GM19043 (cell line): ENCODE measurements around the gene IL1A.

ENCODE experiments used
- ATAC-seq: cut with Tn5 transposase; IDR thresholded peaks from one replicate; pipeline ENCODE4 v1.9.1; 2021; ENCODE audit warnings: low read depth; ENCODE audit not compliant: unreplicated experiment

The IL1A gene

DNA sequence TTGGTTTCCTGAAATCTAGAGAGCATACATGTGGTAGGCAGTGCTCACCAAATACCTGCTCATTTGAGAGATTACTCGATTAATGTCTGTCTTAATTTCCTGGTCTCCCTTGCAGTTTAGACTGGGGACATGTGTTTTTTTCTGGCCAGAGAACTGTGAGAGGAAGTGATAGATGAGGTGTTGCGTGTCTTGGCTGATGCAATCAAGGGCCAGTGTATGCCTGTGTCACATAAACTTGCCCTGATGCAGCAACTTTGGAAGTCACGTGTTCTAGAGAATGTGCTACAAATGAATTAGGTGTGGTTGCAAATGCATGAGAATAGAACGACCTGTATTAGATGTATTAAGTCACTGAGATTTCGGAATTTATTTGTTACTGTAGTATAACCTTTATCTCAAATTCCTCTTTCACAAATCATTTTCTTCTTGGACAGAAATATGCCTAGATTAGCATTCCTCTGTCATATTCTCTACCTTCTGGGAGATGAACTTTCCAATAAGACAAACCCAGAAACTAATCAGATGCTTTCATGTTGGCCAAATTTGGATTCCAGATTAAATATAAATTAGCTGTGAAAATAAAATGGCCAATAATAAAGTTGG, 9.9 kb upstream of the IL1A start:
- ATAC-seq = peak; percentile 68

DNA sequence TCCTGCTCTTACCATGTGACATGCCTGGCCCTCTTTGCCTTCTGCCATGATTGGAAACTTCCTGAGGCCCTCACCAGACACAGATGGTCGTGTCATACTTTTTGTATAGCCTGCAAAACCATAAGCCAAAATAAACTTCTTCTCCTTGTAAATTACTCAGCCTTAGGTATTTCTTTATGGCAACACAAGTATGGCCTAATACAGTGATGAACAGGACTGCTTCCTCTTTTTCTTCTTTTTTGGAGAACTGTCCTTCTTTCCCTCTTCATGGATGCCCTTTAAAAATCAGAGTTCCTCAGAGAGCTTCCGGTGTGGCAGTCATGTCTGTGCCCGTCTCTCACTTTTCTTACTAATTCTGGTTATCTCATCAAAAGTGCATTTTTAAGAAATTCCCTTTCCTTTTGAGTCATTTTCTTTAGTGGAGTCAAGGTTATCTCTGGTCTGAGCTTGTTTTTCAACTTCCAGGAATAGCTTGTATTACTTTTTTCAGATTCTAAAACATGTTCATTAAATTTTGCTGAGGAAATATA, 9.2 kb upstream of the IL1A start:
- ATAC-seq = no peak

DNA sequence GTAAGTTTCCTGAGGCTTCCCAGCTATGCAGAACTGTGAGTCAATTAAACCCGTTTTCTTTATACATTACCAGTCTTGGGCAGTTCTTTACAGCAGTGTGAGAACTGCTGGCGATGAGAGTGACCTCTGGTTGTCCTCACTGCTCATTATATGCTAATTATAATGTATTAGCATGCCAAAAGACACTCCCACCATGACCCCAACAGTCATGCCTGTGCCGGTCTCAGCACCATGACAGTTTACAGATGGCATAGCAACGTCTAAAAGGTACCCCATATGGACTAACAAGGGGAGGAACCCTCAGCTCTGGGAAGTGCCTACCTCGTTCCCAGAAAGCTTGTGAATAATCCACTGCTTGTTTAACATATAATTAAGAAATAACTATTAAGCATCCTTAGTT, 8.1 kb upstream of the IL1A start:
- no peak for ATAC-seq

DNA sequence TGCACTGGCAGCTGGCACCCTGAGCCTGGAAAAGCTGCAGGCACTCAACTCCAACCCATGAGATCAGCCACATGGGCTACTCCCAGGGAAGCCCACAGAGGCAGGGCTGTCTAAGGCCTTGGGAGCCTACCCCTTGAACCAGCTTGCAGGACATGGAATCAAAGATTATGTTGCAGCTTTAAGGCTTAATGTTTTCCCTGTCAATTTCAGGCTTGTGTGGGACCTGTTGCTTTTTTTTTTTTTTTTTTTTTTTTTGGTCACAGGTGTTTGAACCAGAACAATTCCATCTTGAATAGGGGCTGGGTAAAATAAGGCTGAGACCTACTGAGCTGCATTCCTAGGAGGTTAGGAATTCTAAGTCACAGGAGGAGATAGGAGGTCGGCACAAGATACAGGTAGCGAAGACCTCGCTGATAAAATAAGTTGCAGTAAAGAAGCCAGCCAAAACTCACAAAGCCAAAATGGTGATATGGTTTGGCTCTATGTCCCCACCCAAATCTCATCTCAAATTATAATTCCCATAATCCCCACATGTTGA, 7.5 kb upstream of the IL1A start:
- ATAC-seq = no peak

DNA sequence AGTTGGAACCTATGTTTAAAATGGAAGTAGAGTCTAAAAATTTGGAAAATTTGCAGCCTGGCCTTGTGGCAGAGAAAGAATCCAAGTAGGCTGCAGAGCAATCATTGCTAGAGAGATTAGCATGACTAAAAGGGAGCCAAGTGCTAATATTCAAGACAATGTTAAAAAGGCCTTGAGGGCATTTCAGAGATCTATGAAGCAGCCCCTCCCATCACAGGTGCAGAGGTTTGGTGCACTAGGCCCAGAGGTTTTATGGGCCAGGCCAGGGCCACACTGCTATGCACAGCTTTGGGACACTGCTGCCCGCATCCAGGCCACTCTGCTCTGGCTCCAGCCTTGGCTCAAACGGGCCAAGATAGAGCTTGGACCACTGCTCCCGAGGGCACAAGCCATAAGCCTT, 6.7 kb upstream of the IL1A start:
- ATAC-seq = no peak

DNA sequence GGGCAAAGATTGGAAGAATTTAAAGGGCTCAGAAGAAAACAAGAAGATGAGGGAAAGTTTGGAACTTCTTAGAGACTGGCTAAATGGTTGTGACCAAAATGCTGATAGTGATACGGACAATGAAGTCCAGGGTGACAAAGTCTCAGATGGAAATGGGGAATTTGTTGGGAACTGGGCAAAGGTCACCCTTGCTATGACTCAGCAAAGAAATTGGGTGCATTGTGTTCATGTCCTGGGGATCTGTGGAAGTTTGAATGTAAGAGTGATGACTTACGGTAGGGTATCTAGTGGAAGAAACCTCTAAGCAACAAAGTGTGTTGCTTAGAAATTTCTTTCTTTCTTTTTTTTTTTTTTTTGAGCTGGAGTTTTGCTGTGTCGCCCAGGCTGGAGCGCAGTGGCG, 6.0 kb upstream of the IL1A start:
- ATAC-seq = no peak

DNA sequence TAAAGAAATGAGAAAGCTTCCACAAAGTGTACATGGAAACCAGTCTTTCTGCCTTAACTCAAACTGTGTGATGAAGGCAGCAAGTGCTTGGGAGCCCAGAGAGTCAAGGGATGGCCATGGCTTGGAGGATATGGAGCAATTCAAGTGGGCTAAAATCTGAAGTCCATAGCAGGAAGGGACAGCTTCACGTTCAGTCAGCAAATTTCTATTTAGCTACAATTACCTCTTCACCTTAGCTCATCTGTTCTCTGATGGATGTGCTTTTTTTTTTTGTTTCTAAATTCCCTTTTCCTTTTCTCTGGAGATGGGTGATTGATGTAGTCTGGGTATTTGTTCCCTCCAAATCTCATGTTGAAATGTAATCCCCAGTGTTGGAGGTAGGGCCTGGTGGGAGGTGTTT, 4.9 kb upstream of the IL1A start:
- ATAC-seq = no peak

DNA sequence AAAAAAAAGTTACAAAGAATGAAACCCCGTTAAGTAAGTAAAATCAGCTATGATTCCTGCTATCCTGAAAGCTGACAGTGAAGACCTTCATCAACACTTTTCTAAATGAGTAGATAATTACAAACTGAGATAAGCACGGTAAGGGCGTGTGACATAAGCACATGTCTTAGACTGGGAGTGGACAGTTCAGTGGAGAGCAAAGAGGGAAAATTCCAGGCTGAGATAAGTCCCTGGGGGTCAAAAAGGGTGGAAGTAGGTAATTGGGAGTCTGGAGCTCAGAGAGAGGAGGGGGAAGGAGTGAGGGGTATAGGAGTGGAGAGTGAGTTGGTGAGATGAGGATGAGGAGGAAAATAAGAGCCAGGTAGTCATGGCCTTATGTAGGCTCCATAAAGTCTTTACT, 4.4 kb upstream of the IL1A start:
- no peak for ATAC-seq

DNA sequence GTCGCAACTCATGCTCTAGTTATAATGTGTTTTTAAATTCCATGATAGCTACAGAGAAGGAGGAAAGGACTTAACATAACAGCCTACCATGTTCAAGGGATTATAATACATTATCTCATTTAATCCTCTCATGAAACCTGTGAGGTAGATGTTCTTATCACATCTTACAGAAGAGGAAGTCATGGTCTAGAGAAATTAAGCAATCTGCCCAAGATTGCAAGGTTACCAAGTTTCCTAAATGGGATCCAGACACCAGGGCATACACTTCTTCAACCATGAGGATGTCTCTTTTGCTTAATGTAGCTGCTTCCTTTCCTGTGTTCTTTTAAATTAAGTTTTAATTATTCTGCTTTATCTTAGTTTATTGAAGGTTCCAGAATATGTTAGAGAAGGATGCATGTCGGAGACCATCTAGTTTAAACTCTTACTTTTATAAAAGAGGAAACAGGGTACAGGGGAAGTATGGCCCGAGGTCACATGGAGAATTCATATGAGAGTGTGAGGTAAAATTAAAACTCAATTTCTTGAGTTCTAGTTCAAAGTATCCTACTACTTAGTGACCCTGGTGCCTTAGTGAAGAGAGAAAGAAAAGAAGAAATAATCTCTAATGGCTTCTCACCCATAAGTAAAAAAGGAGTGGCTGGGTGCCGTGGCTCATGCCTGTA, 3.6 kb upstream of the IL1A start:
- no peak for ATAC-seq

DNA sequence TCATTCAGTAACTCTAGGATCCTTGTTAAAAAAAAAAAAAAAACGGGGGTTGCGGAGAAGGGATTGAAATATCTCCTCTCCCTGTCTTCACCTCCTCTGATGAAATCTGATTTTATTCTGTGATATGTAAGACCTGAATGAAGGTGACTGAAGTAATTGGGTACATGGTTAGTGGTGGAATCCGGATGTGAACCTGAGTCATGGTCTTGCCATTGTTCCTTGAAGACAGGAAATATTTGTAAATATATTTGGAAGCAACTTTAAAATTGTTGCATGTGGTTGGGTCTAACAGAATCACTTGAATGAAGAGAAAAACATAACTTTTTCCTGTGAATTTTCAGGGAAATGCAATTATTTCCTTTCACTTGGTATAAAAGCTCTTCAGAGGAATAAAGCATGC, 3.0 kb upstream of the IL1A start:
- no peak for ATAC-seq

DNA sequence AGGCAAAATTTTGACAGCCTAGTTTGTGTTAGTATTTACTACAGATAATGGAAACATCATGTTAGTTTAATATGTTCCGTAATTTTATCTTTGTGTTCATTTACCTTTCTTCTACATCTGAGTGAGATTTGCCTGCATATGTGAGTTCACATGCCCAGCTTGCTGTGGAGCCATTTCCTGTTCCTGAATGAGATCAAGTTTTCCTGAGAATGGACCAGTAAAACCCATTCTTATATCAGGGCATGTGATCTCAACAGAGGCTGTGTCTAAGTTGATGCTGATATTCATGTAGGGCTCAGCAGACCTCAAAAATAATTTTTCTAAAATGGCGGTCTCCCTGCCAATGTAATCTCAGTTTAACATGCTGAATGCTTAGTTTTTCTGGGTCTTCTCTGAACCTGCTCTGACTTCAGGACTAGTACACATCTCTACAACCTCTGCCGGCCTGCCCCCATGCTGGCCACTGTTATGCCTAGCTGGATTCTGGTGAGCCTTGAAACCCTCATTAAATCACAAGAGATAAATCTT, 1.0 kb downstream of the IL1A start:
- no peak for ATAC-seq

DNA sequence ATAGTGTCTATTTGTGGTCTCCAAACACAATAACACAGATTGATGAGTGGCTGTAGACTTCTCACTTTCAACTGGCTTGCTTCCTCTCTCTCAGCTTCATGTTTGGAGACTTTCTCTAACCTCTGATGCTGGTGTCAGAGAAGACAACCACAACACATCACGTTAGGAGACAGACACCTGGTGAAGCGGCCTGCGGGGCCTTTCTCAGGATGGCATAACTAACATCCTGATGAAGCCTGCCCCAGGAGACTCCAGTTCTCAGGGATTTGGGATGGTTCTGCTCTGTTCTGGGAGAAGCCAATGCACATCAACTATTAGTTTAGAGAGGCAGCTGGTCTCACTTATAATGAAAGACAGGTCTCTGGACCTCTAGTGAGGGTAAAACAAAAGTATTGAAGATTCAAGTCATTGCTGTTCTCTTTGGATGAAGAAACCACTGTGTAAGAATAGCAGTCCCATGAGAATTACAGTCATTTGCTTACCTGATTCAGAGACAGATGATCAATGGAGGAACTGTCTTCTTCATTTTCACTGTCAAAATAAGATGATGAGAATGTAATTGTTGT, 2.0 kb downstream of the IL1A start:
- ATAC-seq = peak; percentile 86

DNA sequence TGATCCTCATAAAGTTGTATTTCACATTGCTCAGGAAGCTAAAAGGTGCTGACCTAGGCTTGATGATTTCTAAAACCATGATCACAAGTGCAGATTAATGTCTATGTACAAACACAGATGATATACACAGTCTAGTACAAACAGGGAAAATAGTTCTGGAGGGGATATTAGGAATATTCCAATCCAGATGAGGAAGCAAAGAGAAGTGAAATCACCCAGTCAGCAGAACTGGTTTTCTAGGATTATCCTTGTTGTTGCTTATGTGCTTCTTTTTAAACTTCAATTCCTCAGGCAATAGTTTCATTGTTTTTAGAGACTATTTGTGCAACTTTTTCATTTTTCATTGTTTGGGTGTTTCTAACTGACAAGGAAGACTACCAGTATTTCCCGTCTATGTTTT, 4.7 kb downstream of the IL1A start:
- no peak for ATAC-seq

DNA sequence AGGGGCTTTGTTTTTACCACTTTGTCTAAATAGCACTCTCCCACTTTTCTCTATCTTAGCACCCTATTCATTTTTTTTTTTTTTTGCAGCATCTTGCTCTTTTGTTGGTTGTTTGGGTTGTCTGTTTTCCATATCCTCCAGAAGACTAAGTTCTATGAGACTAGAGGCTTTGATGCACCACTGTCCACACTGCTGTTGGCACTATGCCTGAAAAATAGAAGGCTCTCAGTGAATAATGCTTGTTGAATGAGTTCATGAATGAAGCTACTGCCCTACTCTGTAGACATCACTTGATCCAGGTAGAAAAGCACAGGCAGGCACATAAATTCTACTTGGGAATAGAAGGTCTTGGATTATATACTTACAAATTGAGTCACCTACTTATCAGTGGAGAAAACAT, 7.3 kb downstream of the IL1A start:
- ATAC-seq = no peak

DNA sequence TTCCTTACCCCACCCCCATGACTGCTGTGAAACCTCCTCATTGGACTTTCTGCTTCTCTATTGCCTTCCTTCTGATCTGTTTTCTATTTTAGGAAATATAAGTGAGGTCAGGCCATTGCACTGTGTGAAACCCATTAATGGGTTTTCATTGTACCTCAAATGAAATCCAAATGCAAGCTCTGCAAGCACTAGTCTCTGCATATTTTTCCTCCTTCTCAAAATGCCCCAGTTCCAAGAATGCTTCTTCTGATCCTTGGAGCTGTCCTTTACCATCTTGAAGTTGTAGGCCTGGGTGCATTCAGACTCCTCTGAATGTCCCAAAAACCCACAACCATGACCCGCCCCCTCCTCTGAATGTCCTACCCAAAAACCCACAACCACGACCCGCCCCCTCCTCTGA, 8.2 kb downstream of the IL1A start:
- no peak for ATAC-seq

DNA sequence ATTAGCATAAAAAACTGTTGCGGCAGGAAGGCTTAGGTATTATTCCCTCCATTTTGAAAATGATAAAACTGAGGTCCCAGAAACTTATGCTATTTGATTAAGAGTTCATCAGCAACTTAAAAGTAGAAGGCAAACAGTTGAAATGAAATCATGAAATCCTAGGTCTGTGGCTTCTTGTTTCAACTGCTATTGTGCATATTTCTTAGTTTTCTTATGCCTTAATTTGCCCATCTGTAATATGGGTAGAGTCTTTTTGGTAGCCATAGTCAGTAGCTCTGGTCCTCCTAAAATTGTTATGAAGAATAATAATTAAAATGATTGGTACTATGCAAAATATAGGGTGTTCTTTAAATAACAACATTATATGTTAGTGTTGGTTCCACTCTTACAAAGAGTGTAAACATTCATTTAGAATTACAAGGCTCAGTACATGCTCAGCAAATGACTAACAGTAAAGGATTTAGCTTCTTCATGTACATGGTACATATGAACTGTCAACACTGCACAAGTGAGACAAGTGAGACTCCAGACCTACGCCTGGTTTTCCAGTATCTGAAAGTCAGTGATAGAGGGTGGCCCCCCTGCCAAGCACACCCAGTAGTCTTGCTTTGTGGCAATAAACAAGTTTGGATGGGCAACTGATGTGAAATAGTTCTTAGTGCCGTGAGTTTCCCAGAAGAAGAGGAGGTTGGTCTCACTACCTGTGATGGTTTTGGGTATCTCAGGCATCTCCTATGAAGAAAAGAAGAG, 9.6 kb downstream of the IL1A start:
- ATAC-seq = no peak

DNA sequence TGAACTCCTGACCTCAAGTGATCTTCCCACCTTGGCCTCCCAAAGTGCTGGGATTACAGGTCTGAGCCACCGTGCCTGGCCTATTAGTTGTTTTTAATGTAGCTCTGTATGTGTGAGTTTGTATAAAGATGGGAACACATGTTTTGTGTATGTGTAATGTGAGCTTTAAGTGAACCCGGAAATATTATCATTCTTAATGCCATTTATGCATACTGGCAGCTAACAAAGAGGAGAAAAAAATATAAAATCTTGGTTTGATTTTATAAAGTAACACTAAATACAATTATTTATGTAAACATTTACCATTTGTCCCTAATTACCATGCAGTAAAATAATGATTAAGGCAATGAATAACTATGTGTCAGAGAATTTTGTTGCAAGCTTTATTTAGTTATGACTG, 10.7 kb downstream of the IL1A start:
- ATAC-seq = no peak

DNA sequence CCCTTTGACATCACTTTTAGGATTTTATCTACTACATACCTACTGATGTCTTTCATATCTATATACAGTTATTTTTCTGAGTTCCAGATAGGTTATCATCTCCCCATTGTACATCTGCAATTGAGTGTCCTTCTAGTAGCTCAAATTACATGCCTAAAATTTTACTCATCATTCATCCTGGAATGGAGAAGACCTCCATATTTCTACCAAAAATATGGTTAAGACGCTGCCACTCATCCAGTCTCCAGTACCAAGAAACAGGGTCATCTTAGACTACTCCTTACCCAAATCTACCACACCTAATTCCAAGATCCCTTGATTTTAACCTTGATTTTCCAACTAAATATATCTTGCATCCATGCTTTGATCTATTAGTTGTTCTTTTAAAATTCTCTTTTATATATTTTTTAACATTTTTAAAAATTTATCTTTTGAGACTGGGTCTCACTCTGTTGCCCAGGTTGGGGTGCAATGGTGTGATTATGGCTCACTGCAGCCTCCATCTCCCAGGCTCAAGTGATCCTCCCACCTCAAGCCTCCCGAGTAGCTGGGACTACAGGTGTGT, 11.3 kb downstream of the IL1A start:
- ATAC-seq = no peak

DNA sequence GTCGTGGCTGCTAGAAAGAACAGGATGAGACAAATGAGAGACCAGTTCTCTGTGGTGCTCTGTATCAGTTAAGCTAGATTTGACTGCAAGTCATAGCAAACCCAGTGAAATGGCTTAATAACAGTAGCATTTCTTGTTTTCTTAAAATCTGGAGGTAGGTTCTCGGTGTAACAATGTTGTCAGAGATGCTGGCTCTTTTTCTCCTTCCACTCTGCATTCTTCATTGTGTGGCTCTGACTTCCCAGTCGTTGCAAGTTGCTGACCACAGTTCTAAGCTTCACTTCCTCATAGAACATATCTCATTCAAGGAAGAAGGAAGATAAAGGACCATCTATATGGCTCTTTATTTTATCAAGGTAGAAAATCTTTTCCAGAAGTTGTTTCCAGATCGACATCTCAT, 12.0 kb downstream of the IL1A start:
- peak; percentile 54 for ATAC-seq

DNA sequence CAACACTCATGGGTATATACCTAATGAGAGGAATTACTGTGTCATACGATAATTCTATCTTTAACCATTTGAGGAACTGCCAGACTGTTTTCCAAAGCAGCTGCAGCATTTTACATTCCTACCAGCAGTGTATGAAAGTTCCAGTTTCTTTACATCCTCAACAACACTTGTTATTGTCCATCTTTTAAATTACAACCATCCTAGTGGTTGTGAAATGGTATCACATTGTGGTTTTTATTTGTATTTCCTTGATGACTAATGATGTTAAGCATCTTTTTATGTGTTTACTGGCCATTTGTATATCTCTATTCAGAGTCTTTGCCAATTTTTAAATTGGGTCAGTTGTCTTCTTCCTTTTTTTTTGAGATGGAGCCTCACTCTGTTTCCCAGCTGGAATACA, 15.9 kb downstream of the IL1A start:
- no peak for ATAC-seq
